Measurements from ENCODE around the gene TEAD1. TPM values are rescaled to one million over a fixed set of nuclear protein-coding genes. Genes with fewer than 3 reads are reported as not detected.

Gene TEAD1
- total RNA-seq, 2 experiments from 2014 or later: 1.0 to 1.5 TPM

GRCh38 chr11:12642040-12642439 is 32.2 kb upstream of the TEAD1 start:
- Mint-ChIP-seq H3K9me3 (no peaks in the 10 kb centered on the region), H3K27ac (no peak overlapping the region), H3K4me1 (ENCODE audit: low read depth) (no peaks in the 10 kb centered on the region), H3K36me3 (no peaks in the 10 kb centered on the region), H3K27me3 (peaks cover 2% of the 10 kb centered on the region), H3K4me3 (no peak overlapping the region)
- intact Hi-C loops (cut with micrococcal nuclease): no loop called here
- DNase-seq: no peak
- CTCF ChIA-PET: interaction anchor here (0.6 kb wide), 1 partner anchor 271 kb away, joined by 3 read pairs; no protein-coding TSS in a partner anchor
- POLR2A ChIA-PET: no interaction called here

GRCh38 chr11:12642806-12643428 is 31.3 kb upstream of the TEAD1 start:
- no peak overlapping the region for H3K27ac Mint-ChIP-seq
- H3K9me3 Mint-ChIP-seq: no peaks in the 10 kb centered on the region
- peaks cover 2% of the 10 kb centered on the region for H3K27me3 Mint-ChIP-seq
- ChIA-PET CTCF (no interaction called here), POLR2A (no interaction called here)
- intact Hi-C loops (cut with micrococcal nuclease): no loop called here
- no peaks in the 10 kb centered on the region for H3K4me1 Mint-ChIP-seq (ENCODE audit: low read depth)
- H3K4me3 Mint-ChIP-seq: no peak overlapping the region
- no peaks in the 10 kb centered on the region for H3K36me3 Mint-ChIP-seq
- no peak for DNase-seq

GRCh38 chr11:12646478-12646877 is 27.7 kb upstream of the TEAD1 start:
- Mint-ChIP-seq H3K4me3 (no peak overlapping the region), H3K27ac (no peak overlapping the region), H3K4me1 (ENCODE audit: low read depth) (no peaks in the 10 kb centered on the region), H3K9me3 (no peaks in the 10 kb centered on the region), H3K27me3 (peaks cover 1% of the 10 kb centered on the region), H3K36me3 (no peaks in the 10 kb centered on the region)
- intact Hi-C loops (cut with micrococcal nuclease): no loop called here
- ChIA-PET CTCF (no interaction called here), POLR2A (no interaction called here)
- no peak for DNase-seq

GRCh38 chr11:12653729-12654128 is 20.5 kb upstream of the TEAD1 start:
- POLR2A ChIA-PET: no interaction called here
- no peak for DNase-seq
- CTCF ChIA-PET: interaction anchor here (0.7 kb wide), 1 partner anchor 238 kb away, joined by 3 read pairs; no protein-coding TSS in a partner anchor
- H3K4me1 Mint-ChIP-seq (ENCODE audit: low read depth): no peaks in the 10 kb centered on the region
- H3K36me3 Mint-ChIP-seq: no peaks in the 10 kb centered on the region
- intact Hi-C loops (cut with micrococcal nuclease): no loop called here
- H3K4me3 Mint-ChIP-seq: no peak overlapping the region
- peaks cover 3% of the 10 kb centered on the region for H3K27me3 Mint-ChIP-seq
- H3K9me3 Mint-ChIP-seq: peaks cover 11% of the 10 kb centered on the region
- H3K27ac Mint-ChIP-seq: no peak overlapping the region

- intact Hi-C loops (cut with micrococcal nuclease): no loop called here
- no peaks in the 10 kb centered on the region for H3K4me1 Mint-ChIP-seq (ENCODE audit: low read depth)
- peaks cover 14% of the 10 kb centered on the region for H3K27me3 Mint-ChIP-seq
- ChIA-PET CTCF (no interaction called here), POLR2A (no interaction called here)
- H3K27ac Mint-ChIP-seq: no peak overlapping the region
- DNase-seq: no peak
- no peaks in the 10 kb centered on the region for H3K36me3 Mint-ChIP-seq
- peaks cover 11% of the 10 kb centered on the region for H3K9me3 Mint-ChIP-seq
- H3K4me3 Mint-ChIP-seq: no peak overlapping the region
Measured at GRCh38 chr11:12655842-12656241, 18.4 kb upstream of the TEAD1 start.

GRCh38 chr11:12657336-12657735 is 16.9 kb upstream of the TEAD1 start:
- ChIA-PET POLR2A (no interaction called here), CTCF (no interaction called here)
- H3K4me1 Mint-ChIP-seq (ENCODE audit: low read depth): no peaks in the 10 kb centered on the region
- H3K9me3 Mint-ChIP-seq: peaks cover 11% of the 10 kb centered on the region
- H3K27ac Mint-ChIP-seq: no peak overlapping the region
- no peak for DNase-seq
- peaks cover 18% of the 10 kb centered on the region for H3K27me3 Mint-ChIP-seq
- H3K36me3 Mint-ChIP-seq: no peaks in the 10 kb centered on the region
- intact Hi-C loops (cut with micrococcal nuclease): no loop called here
- H3K4me3 Mint-ChIP-seq: no peak overlapping the region

GRCh38 chr11:12657981-12658380 is 16.2 kb upstream of the TEAD1 start:
- no peak for DNase-seq
- H3K4me1 Mint-ChIP-seq (ENCODE audit: low read depth): no peaks in the 10 kb centered on the region
- H3K4me3 Mint-ChIP-seq: no peak overlapping the region
- ChIA-PET CTCF (no interaction called here), POLR2A (no interaction called here)
- H3K36me3 Mint-ChIP-seq: no peaks in the 10 kb centered on the region
- H3K27ac Mint-ChIP-seq: no peak overlapping the region
- intact Hi-C loops (cut with micrococcal nuclease): no loop called here
- peaks cover 11% of the 10 kb centered on the region for H3K9me3 Mint-ChIP-seq
- H3K27me3 Mint-ChIP-seq: peaks cover 20% of the 10 kb centered on the region

GRCh38 chr11:12662101-12662689 is 12.0 kb upstream of the TEAD1 start:
- ChIA-PET CTCF (no interaction called here), POLR2A (no interaction called here)
- DNase-seq: no peak
- Mint-ChIP-seq H3K27me3 (peaks cover 32% of the 10 kb centered on the region), H3K9me3 (no peaks in the 10 kb centered on the region), H3K27ac (no peak overlapping the region), H3K4me3 (no peak overlapping the region), H3K36me3 (no peaks in the 10 kb centered on the region), H3K4me1 (ENCODE audit: low read depth) (no peaks in the 10 kb centered on the region)
- intact Hi-C loops (cut with micrococcal nuclease): no loop called here

- Mint-ChIP-seq H3K27ac (no peak overlapping the region), H3K4me1 (ENCODE audit: low read depth) (no peaks in the 10 kb centered on the region), H3K27me3 (peaks cover 47% of the 10 kb centered on the region), H3K36me3 (no peaks in the 10 kb centered on the region), H3K4me3 (no peak overlapping the region), H3K9me3 (no peaks in the 10 kb centered on the region)
- DNase-seq: no peak
- intact Hi-C loops (cut with micrococcal nuclease): no loop called here
- POLR2A ChIA-PET: no interaction called here
- CTCF ChIA-PET: no interaction called here
Measured at GRCh38 chr11:12664385-12664784, 9.8 kb upstream of the TEAD1 start.

GRCh38 chr11:12666915-12667314 is 7.3 kb upstream of the TEAD1 start:
- no peaks in the 10 kb centered on the region for H3K4me1 Mint-ChIP-seq (ENCODE audit: low read depth)
- peaks cover 47% of the 10 kb centered on the region for H3K27me3 Mint-ChIP-seq

GRCh38 chr11:12667646-12668045 is 6.6 kb upstream of the TEAD1 start:
- Mint-ChIP-seq H3K9me3 (no peaks in the 10 kb centered on the region), H3K27me3 (peaks cover 53% of the 10 kb centered on the region), H3K4me1 (ENCODE audit: low read depth) (no peaks in the 10 kb centered on the region), H3K4me3 (no peak overlapping the region), H3K27ac (no peak overlapping the region), H3K36me3 (no peaks in the 10 kb centered on the region)
- no peak for DNase-seq
- ChIA-PET CTCF (no interaction called here), POLR2A (no interaction called here)
- intact Hi-C loops (cut with micrococcal nuclease): no loop called here

More at GRCh38 chr11:12666915-12667314, 7.3 kb upstream of the TEAD1 start:
- H3K4me3 Mint-ChIP-seq: no peak overlapping the region
- POLR2A ChIA-PET: no interaction called here
- CTCF ChIA-PET: no interaction called here
- H3K9me3 Mint-ChIP-seq: no peaks in the 10 kb centered on the region
- intact Hi-C loops (cut with micrococcal nuclease): no loop called here
- no peak overlapping the region for H3K27ac Mint-ChIP-seq
- DNase-seq: no peak
- H3K36me3 Mint-ChIP-seq: no peaks in the 10 kb centered on the region

GRCh38 chr11:12668166-12668565 is 6.1 kb upstream of the TEAD1 start:
- no peaks in the 10 kb centered on the region for H3K9me3 Mint-ChIP-seq
- POLR2A ChIA-PET: no interaction called here

GRCh38 chr11:12669930-12670329 is 4.3 kb upstream of the TEAD1 start:
- ChIA-PET CTCF (no interaction called here), POLR2A (no interaction called here)
- intact Hi-C loops (cut with micrococcal nuclease): loop anchor here (5.0 to 10.0 kb wide), 4 partner anchors 217 to 997 kb away; partner anchors contain the start of genes FAR1 and USP47
- H3K4me3 Mint-ChIP-seq: no peak overlapping the region
- no peaks in the 10 kb centered on the region for H3K36me3 Mint-ChIP-seq
- DNase-seq: no peak
- H3K27ac Mint-ChIP-seq: no peak overlapping the region
- no peaks in the 10 kb centered on the region for H3K9me3 Mint-ChIP-seq
- H3K4me1 Mint-ChIP-seq (ENCODE audit: low read depth): peaks cover 6% of the 10 kb centered on the region
- peaks cover 53% of the 10 kb centered on the region for H3K27me3 Mint-ChIP-seq

More at GRCh38 chr11:12668166-12668565, 6.1 kb upstream of the TEAD1 start:
- no peak for DNase-seq
- CTCF ChIA-PET: no interaction called here
- Mint-ChIP-seq H3K27me3 (peaks cover 52% of the 10 kb centered on the region), H3K27ac (no peak overlapping the region), H3K4me1 (ENCODE audit: low read depth) (no peaks in the 10 kb centered on the region), H3K36me3 (no peaks in the 10 kb centered on the region), H3K4me3 (no peak overlapping the region)
- intact Hi-C loops (cut with micrococcal nuclease): no loop called here
